SK-N-SH treated with all-trans-retinoic acid at 6 μM for 48 hours (cell line): ENCODE data around the gene GRIP1.

Source experiments
- ATAC-seq: fragments of 200-7000 bp; cut with Tn5 transposase; 3 replicates; pipeline ENCODE4 v1.9.1; 2020; ENCODE audit warnings: mild to moderate bottlenecking, moderate library complexity
- BACH2 ChIP-seq: fragments of 250-450 bp; sonication (Bioruptor Pico); IDR thresholded peaks from 2 replicates; pipeline ENCODE4 v1.9.0; 2021; ENCODE audit warnings: mild to moderate bottlenecking, borderline replicate concordance
- ESRRG ChIP-seq: fragments of 250-450 bp; sonication (Bioruptor Pico); IDR thresholded peaks from 2 replicates; pipeline ENCODE4 v1.6.1; 2021; ENCODE audit warnings: mild to moderate bottlenecking
- ISL1 ChIP-seq: fragments of 250-450 bp; sonication (Bioruptor Pico); IDR thresholded peaks from 2 replicates; pipeline ENCODE4 v2.1.2; 2022; ENCODE audit warnings: mild to moderate bottlenecking, moderate library complexity
- OSR1 ChIP-seq: fragments of 250-450 bp; sonication (Bioruptor Pico); IDR thresholded peaks from 2 replicates; pipeline ENCODE4 v1.8.0; 2022; ENCODE audit warnings: moderate library complexity, mild to moderate bottlenecking, inconsistent platforms
- PPARA ChIP-seq: fragments of 250-450 bp; sonication (Bioruptor Pico); IDR thresholded peaks from 2 replicates; pipeline ENCODE4 v1.5.0; 2020; ENCODE audit warnings: mild to moderate bottlenecking, borderline replicate concordance
- RARB ChIP-seq: fragments of 250-450 bp; sonication (Bioruptor Pico); IDR thresholded peaks from 2 replicates; pipeline ENCODE4 v1.8.0; 2021; ENCODE audit warnings: mild to moderate bottlenecking, moderate library complexity
- SNAI2 ChIP-seq: fragments of 250-450 bp; sonication (Bioruptor Pico); IDR thresholded peaks from 2 replicates; pipeline ENCODE4 v1.5.0; 2020; ENCODE audit warnings: mild to moderate bottlenecking, moderate library complexity
- TCF4 ChIP-seq: fragments of 250-450 bp; sonication (Bioruptor Pico); IDR thresholded peaks from 2 replicates; pipeline ENCODE4 v1.8.0; 2021; ENCODE audit warnings: mild to moderate bottlenecking, moderate library complexity, borderline replicate concordance
- TOX ChIP-seq: fragments of 250-450 bp; sonication (Bioruptor Pico); IDR thresholded peaks from 2 replicates; pipeline ENCODE4 v1.8.0; 2021; ENCODE audit warnings: mild to moderate bottlenecking, moderate library complexity, borderline replicate concordance
- ZC3H10 ChIP-seq: fragments of 250-450 bp; sonication (Bioruptor Pico); IDR thresholded peaks from 2 replicates; pipeline ENCODE4 v1.5.1; 2021; ENCODE audit warnings: mild to moderate bottlenecking, moderate library complexity
- ZFP30 ChIP-seq: fragments of 450-650 bp; formaldehyde crosslinking; IDR thresholded peaks from 2 replicates; pipeline ENCODE4 v1.5.0; 2022; ENCODE audit warnings: mild to moderate bottlenecking, moderate library complexity
- ZNF70 ChIP-seq: fragments of 450-650 bp; formaldehyde crosslinking; IDR thresholded peaks from 2 replicates; pipeline ENCODE4 v1.5.0; 2020; ENCODE audit warnings: mild to moderate bottlenecking, moderate library complexity
- TF ChIP-seq, protein P1 (sequence below): fragments of 250-450 bp; sonication (Bioruptor Pico); IDR thresholded peaks from 2 replicates; pipeline ENCODE4 v1.5.1; 2021; ENCODE audit warnings: mild to moderate bottlenecking, moderate library complexity
- TF ChIP-seq, protein P2 (sequence below): fragments of 250-450 bp; sonication (Bioruptor Pico); IDR thresholded peaks from 2 replicates; pipeline ENCODE4 v1.8.0; 2021; ENCODE audit warnings: low read depth, mild to moderate bottlenecking, moderate library complexity, borderline replicate concordance
- TF ChIP-seq, protein P3 (sequence below): fragments of 250-450 bp; sonication (Bioruptor Pico); IDR thresholded peaks from 2 replicates; pipeline ENCODE4 v1.5.0; 2020; ENCODE audit warnings: mild to moderate bottlenecking, moderate library complexity
- TF ChIP-seq, protein P4 (sequence below): fragments of 250-450 bp; sonication (Bioruptor Pico); IDR thresholded peaks from 2 replicates; pipeline ENCODE4 v1.8.0; 2020; ENCODE audit warnings: mild to moderate bottlenecking, moderate library complexity, borderline replicate concordance
- TF ChIP-seq, protein P5 (sequence below): fragments of 250-450 bp; sonication (Bioruptor Pico); IDR thresholded peaks from 2 replicates; pipeline ENCODE4 v1.5.1; 2020; ENCODE audit warnings: low read depth, mild to moderate bottlenecking, moderate library complexity

GRIP1 gene

DNA sequence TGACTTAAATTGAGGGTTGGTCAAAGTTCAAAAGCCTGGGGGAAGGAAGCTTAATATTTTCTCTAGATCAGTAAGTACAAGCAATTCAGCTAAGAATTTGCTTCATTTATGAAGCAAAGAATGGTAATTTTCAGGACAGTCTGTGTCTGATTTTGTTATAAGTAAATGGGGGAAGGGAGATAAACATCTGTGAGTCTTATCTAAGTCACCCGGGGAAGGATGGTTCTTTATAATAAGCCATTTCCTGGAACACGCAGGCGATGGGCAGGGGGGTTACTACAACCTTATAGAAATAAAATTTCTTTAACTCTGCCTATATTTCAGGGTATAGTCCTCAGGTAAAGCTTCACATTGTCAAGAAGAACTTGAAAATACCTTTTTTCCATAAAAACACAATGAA lies 333.7 kb downstream of the GRIP1 start (continued):
- TF ChIP-seq, protein P1, sequence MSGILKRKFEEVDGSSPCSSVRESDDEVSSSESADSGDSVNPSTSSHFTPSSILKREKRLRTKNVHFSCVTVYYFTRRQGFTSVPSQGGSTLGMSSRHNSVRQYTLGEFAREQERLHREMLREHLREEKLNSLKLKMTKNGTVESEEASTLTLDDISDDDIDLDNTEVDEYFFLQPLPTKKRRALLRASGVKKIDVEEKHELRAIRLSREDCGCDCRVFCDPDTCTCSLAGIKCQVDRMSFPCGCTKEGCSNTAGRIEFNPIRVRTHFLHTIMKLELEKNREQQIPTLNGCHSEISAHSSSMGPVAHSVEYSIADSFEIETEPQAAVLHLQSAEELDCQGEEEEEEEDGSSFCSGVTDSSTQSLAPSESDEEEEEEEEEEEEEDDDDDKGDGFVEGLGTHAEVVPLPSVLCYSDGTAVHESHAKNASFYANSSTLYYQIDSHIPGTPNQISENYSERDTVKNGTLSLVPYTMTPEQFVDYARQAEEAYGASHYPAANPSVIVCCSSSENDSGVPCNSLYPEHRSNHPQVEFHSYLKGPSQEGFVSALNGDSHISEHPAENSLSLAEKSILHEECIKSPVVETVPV (CRISPR knock-in tag) = no peak
- TF ChIP-seq RARB (CRISPR knock-in tag) = no peak
- TF ChIP-seq, all 23 proteins: peak for 0

DNA sequence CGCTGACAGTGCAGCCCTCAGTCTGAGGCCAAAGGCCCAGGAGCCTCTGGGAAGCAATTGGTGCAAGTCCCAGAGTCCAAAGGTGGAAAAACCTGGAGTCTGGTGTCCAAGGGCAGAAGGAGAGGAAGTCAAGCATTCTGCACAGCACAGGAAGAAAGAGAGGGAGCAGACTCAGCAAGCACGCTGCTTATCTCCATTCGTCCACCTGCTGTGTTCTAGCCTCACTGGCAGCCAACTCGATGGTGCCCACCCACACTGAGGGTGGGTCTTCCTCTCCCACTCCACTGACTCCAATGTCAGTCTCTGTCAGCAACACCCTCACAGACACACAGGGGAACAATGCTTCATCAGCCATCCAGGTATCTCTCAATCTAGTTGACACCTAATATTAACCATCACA lies 337.8 kb downstream of the GRIP1 start:
- TF ChIP-seq, protein P1 (CRISPR knock-in tag) = no peak
- TF ChIP-seq, protein P2, sequence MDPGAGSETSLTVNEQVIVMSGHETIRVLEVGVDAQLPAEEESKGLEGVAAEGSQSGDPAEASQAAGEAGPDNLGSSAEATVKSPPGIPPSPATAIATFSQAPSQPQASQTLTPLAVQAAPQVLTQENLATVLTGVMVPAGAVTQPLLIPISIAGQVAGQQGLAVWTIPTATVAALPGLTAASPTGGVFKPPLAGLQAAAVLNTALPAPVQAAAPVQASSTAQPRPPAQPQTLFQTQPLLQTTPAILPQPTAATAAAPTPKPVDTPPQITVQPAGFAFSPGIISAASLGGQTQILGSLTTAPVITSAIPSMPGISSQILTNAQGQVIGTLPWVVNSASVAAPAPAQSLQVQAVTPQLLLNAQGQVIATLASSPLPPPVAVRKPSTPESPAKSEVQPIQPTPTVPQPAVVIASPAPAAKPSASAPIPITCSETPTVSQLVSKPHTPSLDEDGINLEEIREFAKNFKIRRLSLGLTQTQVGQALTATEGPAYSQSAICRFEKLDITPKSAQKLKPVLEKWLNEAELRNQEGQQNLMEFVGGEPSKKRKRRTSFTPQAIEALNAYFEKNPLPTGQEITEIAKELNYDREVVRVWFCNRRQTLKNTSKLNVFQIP = no peak
- TF ChIP-seq, protein P3, sequence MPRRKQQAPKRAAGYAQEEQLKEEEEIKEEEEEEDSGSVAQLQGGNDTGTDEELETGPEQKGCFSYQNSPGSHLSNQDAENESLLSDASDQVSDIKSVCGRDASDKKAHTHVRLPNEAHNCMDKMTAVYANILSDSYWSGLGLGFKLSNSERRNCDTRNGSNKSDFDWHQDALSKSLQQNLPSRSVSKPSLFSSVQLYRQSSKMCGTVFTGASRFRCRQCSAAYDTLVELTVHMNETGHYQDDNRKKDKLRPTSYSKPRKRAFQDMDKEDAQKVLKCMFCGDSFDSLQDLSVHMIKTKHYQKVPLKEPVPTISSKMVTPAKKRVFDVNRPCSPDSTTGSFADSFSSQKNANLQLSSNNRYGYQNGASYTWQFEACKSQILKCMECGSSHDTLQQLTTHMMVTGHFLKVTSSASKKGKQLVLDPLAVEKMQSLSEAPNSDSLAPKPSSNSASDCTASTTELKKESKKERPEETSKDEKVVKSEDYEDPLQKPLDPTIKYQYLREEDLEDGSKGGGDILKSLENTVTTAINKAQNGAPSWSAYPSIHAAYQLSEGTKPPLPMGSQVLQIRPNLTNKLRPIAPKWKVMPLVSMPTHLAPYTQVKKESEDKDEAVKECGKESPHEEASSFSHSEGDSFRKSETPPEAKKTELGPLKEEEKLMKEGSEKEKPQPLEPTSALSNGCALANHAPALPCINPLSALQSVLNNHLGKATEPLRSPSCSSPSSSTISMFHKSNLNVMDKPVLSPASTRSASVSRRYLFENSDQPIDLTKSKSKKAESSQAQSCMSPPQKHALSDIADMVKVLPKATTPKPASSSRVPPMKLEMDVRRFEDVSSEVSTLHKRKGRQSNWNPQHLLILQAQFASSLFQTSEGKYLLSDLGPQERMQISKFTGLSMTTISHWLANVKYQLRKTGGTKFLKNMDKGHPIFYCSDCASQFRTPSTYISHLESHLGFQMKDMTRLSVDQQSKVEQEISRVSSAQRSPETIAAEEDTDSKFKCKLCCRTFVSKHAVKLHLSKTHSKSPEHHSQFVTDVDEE (CRISPR knock-in tag) = no peak
- TF ChIP-seq ZFP30 (CRISPR knock-in tag) (no peak), PPARA (CRISPR knock-in tag) (no peak), TCF4 (CRISPR knock-in tag) (no peak), ZC3H10 (CRISPR knock-in tag) (no peak), BACH2 (CRISPR knock-in tag) (no peak), ZNF70 (CRISPR knock-in tag) (no peak), TOX (no peak)
- TF ChIP-seq, protein P4, sequence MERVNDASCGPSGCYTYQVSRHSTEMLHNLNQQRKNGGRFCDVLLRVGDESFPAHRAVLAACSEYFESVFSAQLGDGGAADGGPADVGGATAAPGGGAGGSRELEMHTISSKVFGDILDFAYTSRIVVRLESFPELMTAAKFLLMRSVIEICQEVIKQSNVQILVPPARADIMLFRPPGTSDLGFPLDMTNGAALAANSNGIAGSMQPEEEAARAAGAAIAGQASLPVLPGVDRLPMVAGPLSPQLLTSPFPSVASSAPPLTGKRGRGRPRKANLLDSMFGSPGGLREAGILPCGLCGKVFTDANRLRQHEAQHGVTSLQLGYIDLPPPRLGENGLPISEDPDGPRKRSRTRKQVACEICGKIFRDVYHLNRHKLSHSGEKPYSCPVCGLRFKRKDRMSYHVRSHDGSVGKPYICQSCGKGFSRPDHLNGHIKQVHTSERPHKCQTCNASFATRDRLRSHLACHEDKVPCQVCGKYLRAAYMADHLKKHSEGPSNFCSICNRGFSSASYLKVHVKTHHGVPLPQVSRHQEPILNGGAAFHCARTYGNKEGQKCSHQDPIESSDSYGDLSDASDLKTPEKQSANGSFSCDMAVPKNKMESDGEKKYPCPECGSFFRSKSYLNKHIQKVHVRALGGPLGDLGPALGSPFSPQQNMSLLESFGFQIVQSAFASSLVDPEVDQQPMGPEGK (CRISPR knock-in tag) = no peak
- ATAC-seq = no peak

DNA sequence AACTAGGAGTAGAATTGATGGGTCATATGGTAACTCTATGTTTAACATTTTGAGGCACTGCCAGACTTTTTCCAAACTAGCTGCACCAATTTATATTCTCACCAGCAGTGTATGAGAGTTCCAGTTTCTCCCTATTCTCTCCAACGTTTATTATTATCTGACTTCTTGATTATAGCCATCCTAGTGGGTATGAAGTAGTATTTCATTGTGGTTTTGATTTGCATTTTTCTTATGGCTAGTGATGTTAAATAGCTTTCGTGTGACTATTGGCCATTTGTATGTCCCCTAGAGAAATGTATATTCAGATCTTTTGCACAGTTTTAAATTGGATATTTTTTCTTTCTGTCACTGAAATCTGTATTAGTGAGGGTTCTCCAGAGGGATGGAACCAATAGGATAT lies 338.7 kb downstream of the GRIP1 start:
- TF ChIP-seq, protein P5, sequence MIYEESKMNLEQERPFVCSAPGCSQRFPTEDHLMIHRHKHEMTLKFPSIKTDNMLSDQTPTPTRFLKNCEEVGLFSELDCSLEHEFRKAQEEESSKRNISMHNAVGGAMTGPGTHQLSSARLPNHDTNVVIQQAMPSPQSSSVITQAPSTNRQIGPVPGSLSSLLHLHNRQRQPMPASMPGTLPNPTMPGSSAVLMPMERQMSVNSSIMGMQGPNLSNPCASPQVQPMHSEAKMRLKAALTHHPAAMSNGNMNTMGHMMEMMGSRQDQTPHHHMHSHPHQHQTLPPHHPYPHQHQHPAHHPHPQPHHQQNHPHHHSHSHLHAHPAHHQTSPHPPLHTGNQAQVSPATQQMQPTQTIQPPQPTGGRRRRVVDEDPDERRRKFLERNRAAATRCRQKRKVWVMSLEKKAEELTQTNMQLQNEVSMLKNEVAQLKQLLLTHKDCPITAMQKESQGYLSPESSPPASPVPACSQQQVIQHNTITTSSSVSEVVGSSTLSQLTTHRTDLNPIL (CRISPR knock-in tag) = no peak
- TF ChIP-seq TOX (no peak), ZC3H10 (CRISPR knock-in tag) (no peak), ISL1 (CRISPR knock-in tag) (no peak), OSR1 (no peak), TCF4 (CRISPR knock-in tag) (no peak), SNAI2 (CRISPR knock-in tag) (no peak), ESRRG (no peak), BACH2 (CRISPR knock-in tag) (no peak), ZNF70 (CRISPR knock-in tag) (no peak)
- TF ChIP-seq, protein P2 = no peak
- TF ChIP-seq, protein P3 (CRISPR knock-in tag) = no peak
- ATAC-seq = no peak
